ENCODE results near the gene C2CD3.

Gene C2CD3

GRCh38 chr11:73975479-73975757 is 195.4 kb downstream of the C2CD3 start:
- POLR2A ChIA-PET (ENCODE audit: low non-redundant PET) = no interaction called here

GRCh38 chr11:73974604-73975478 is 196.0 kb downstream of the C2CD3 start:
- DNase-seq (ENCODE audit: low spot score) = no peak
- CTCF ChIA-PET = no interaction called here
- POLR2A ChIA-PET (ENCODE audit: low non-redundant PET) = no interaction called here
- H3K27ac ChIP-seq = peak overlapping the region; percentile 77
- TF ChIP-seq CTCF (conservative IDR thresholded peaks at IDR 0.05; ENCODE audit: low read depth) = no peak

More at GRCh38 chr11:73975479-73975757, 195.4 kb downstream of the C2CD3 start:
- CTCF ChIA-PET = no interaction called here
- TF ChIP-seq CTCF (conservative IDR thresholded peaks at IDR 0.05; ENCODE audit: low read depth) = no peak
- H3K27ac ChIP-seq = peak overlapping the region; percentile 77
- no peak for DNase-seq (ENCODE audit: low spot score)

GRCh38 chr11:73972620-73973449 is 198.0 kb downstream of the C2CD3 start:
- no peak for TF ChIP-seq CTCF (conservative IDR thresholded peaks at IDR 0.05; ENCODE audit: low read depth)
- no peak for DNase-seq (ENCODE audit: low spot score)
- peak overlapping the region; percentile 77 for H3K27ac ChIP-seq
- POLR2A ChIA-PET (ENCODE audit: low non-redundant PET) = no interaction called here
- CTCF ChIA-PET = interaction anchor here (1.4 kb wide), 1 partner anchor 9 kb away, joined by 5 read pairs; no protein-coding TSS in a partner anchor

GRCh38 chr11:73972187-73972586 is 198.6 kb downstream of the C2CD3 start:
- ChIA-PET POLR2A (ENCODE audit: low non-redundant PET) (no interaction called here), CTCF (no interaction called here)
- DNase-seq (ENCODE audit: low spot score) = no peak
- H3K27ac ChIP-seq = no peak overlapping the region
- no peak for TF ChIP-seq CTCF (conservative IDR thresholded peaks at IDR 0.05; ENCODE audit: low read depth)

- DNase-seq (ENCODE audit: low spot score) = no peak
- POLR2A ChIA-PET (ENCODE audit: low non-redundant PET) = no interaction called here
- TF ChIP-seq CTCF (conservative IDR thresholded peaks at IDR 0.05; ENCODE audit: low read depth) = no peak
- CTCF ChIA-PET = interaction anchor here (0.6 kb wide), 1 partner anchor 303 kb away, joined by 5 read pairs; no protein-coding TSS in a partner anchor
- no peak overlapping the region for H3K27ac ChIP-seq
Observed at GRCh38 chr11:73971175-73971719, 199.6 kb downstream of the C2CD3 start.

GRCh38 chr11:73969991-73970800 is 200.6 kb downstream of the C2CD3 start:
- POLR2A ChIA-PET (ENCODE audit: low non-redundant PET) = no interaction called here
- H3K27ac ChIP-seq = no peak overlapping the region
- CTCF ChIA-PET = interaction anchor here (0.6 kb wide), 1 partner anchor 483 kb away, joined by 3 read pairs; no protein-coding TSS in a partner anchor
- no peak for DNase-seq (ENCODE audit: low spot score)
- no peak for TF ChIP-seq CTCF (conservative IDR thresholded peaks at IDR 0.05; ENCODE audit: low read depth)
